DND-41 (cell line): ENCODE results near the gene ZNF316.
A peak's percentile ranks its signal among the peaks of the same experiment; 100 is the strongest.

Source experiments
- ATAC-seq: fragments of 200-7000 bp; cut with Tn5 transposase; 3 replicates; pipeline ENCODE4 v1.9.1; 2021; ENCODE audit warnings: low read depth; ENCODE audit not compliant: insufficient read depth
- DNase-seq: peaks from one replicate; pipeline ENCODE4 v3.0.0-alpha.2; 2020
- H2AFZ ChIP-seq: 2 replicates; pipeline ENCODE4 v1.6.0; 2012; ENCODE audit warnings: low read depth, low read length
- H3K27ac ChIP-seq: 2 replicates; pipeline ENCODE4 v1.5.1; 2012; ENCODE audit warnings: low read length, inconsistent platforms
- H3K27me3 ChIP-seq: fragments of 200-600 bp; sonication (generic); 2 replicates; pipeline ENCODE4 v1.6.0; 2012; ENCODE audit warnings: low read length, mild to moderate bottlenecking, inconsistent platforms; ENCODE audit not compliant: insufficient read depth, poor library complexity
- H3K36me3 ChIP-seq: 2 replicates; pipeline ENCODE4 v1.5.1; 2012; ENCODE audit warnings: low read length, inconsistent platforms; ENCODE audit not compliant: insufficient read depth
- H3K4me1 ChIP-seq: 2 replicates; pipeline ENCODE4 v1.5.1; 2012; ENCODE audit warnings: mild to moderate bottlenecking, low read length; ENCODE audit not compliant: insufficient read depth
- H3K4me2 ChIP-seq: 2 replicates; pipeline ENCODE4 v1.6.0; 2012; ENCODE audit warnings: mild to moderate bottlenecking, moderate library complexity, low read length, inconsistent platforms; ENCODE audit not compliant: insufficient read depth
- H3K4me3 ChIP-seq, 2 experiments: fragments of 200-600 bp in 1 of 2; shearing (Covaris generic) in 1 of 2; 2 replicates each; pipeline ENCODE4 v1.5.1; 2012 to 2016; ENCODE audit warnings: inconsistent platforms in 2 of 2, low read length in 2 of 2, mild to moderate bottlenecking in 2 of 2, low read depth in 1 of 2, moderate library complexity in 1 of 2
- H3K79me2 ChIP-seq: 2 replicates; pipeline ENCODE4 v1.6.0; 2012; ENCODE audit warnings: low read length, inconsistent platforms; ENCODE audit not compliant: insufficient read depth
- H3K9ac ChIP-seq: 2 replicates; pipeline ENCODE4 v1.6.0; 2012; ENCODE audit warnings: low read depth, mild to moderate bottlenecking, inconsistent platforms, low read length, moderate library complexity
- H3K9me3 ChIP-seq: 2 replicates; pipeline ENCODE4 v1.5.1; 2012; ENCODE audit warnings: low read length, moderate library complexity, mild to moderate bottlenecking, inconsistent platforms; ENCODE audit not compliant: insufficient read depth, severe bottlenecking
- H4K20me1 ChIP-seq: 2 replicates; pipeline ENCODE4 v1.6.0; 2012; ENCODE audit warnings: low read length; ENCODE audit not compliant: insufficient read depth
- CTCF ChIP-seq: IDR thresholded peaks from 2 replicates; pipeline ENCODE4 v1.5.1; 2012; ENCODE audit warnings: borderline replicate concordance, low read length, moderate library complexity, mild to moderate bottlenecking; ENCODE audit not compliant: poor library complexity, severe bottlenecking; ENCODE audit errors: extremely low read depth
- EZH2 ChIP-seq: IDR thresholded peaks from 3 replicates; pipeline ENCODE4 v1.6.1; 2012; ENCODE audit warnings: borderline replicate concordance, low read depth, mild to moderate bottlenecking, moderate library complexity, low read length, inconsistent platforms; ENCODE audit not compliant: severe bottlenecking

ZNF316 gene

DNA sequence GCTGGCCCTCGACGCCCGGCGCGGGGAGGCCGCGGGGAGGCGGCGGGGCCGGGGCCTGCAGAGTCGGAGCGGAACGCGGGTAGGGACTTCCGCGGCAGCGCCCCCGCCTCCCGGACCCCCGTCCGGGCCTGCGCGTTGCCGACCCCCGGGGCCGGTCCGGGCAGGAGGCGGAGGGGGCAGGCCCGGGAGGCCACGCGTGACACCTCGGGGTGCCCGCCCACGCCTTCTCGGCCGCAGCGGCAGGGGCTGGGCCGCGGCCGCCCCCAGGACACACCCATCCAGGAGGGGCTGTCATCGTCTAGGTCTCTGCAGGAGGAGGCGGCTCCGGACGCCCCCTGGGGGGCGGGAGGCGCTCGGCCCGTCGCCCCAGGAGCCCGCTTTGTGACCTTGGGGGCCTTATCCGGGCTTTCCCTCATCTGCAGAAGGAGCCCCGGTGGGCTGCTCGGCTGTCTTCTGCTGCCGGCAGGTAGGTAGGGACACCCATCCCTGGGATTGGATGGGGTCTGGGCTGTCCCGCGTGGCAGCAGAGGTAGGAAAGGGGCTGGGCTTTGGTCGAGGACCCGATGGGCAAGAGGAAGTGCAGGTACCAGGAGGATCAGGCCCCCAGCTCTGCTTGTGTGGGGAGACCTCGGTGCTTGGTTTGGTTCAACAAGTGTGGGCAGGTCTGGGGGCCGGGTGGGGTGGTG, 569 bp downstream of the ZNF316 start:
- TF ChIP-seq CTCF (peak; percentile 66), EZH2 (no peak)
- H3K4me1 ChIP-seq, result peaks cover 39% of the 10 kb centered on the region
- peak overlapping the region; percentile 73 to 98 for H3K4me3 ChIP-seq
- ATAC-seq (peak; percentile 84), DNase-seq (peak; percentile 72)
- no peaks in the 10 kb centered on the region for H3K9me3 ChIP-seq
- peaks cover 38% of the 10 kb centered on the region for H4K20me1 ChIP-seq
- H3K9ac ChIP-seq, result peak overlapping the region; percentile 94
- H3K36me3 ChIP-seq, result peaks cover 42% of the 10 kb centered on the region
- H3K79me2 ChIP-seq, result peaks cover 54% of the 10 kb centered on the region
- H3K4me2 ChIP-seq, result peak overlapping the region; percentile 99
- H3K27me3 ChIP-seq, result no peaks in the 10 kb centered on the region
- H3K27ac ChIP-seq, result peak overlapping the region; percentile 69
- H2AFZ ChIP-seq, result peak overlapping the region; percentile 77

- Histone ChIP-seq H2AFZ (no peak overlapping the region), H4K20me1 (peaks cover 51% of the 10 kb centered on the region), H3K27me3 (no peaks in the 10 kb centered on the region), H3K9me3 (no peaks in the 10 kb centered on the region), H3K79me2 (peaks cover 61% of the 10 kb centered on the region), H3K4me3 (peak overlapping the region in 1 of 2 experiments; percentile 98; a peak in 1 of 4 replicates), H3K4me1 (peaks cover 39% of the 10 kb centered on the region), H3K9ac (peak overlapping the region; percentile 94; the same call in 1 of the 2 replicates), H3K4me2 (peak overlapping the region; percentile 99; the same call in 1 of the 2 replicates), H3K27ac (no peak overlapping the region), H3K36me3 (peaks cover 55% of the 10 kb centered on the region)
- DNase-seq (no peak), ATAC-seq (no peak)
- TF ChIP-seq CTCF, result no peak
Observed at GRCh38 chr7:6639032-6639431, 1.9 kb downstream of the ZNF316 start.

DNA sequence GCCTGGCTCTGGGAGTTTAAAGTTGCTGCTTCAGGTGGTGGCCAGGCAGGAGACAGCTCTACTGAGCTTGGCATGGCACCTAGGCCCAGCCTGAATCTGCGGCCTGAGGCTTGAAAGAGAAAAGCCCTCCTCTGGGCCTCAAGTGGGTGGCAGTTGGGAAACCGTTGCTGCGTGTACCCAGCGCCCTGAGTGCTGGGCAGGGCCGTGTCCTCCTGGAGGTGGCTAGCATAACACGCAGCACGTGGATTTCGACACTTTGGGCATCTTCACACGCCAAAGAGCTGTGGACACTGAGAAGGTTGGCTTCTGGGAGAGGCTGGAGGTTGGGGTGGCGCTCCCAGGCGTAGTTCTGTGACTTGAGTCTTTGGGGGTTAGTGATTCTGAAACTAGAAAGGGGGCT, 2.5 kb downstream of the ZNF316 start:
- Histone ChIP-seq H3K4me2 (peak overlapping the region; percentile 99; the same call in 1 of the 2 replicates), H3K27me3 (no peaks in the 10 kb centered on the region), H2AFZ (no peak overlapping the region), H4K20me1 (peaks cover 57% of the 10 kb centered on the region), H3K4me1 (peaks cover 39% of the 10 kb centered on the region), H3K36me3 (peaks cover 61% of the 10 kb centered on the region), H3K9me3 (no peaks in the 10 kb centered on the region), H3K4me3 (peak overlapping the region in 1 of 2 experiments; percentile 26; a peak in 1 of 4 replicates), H3K9ac (0 out of 2 replicates have a peak overlapping the region, but pooled peaks have one; percentile 21), H3K27ac (peak overlapping the region; percentile 32), H3K79me2 (peaks cover 62% of the 10 kb centered on the region)
- TF ChIP-seq CTCF, result no peak
- no peak for TF ChIP-seq EZH2
- no peak for DNase-seq
- ATAC-seq, result no peak
